ENCODE measurements around the gene AHSG. TPM values are rescaled to one million over a fixed set of nuclear protein-coding genes. Genes with fewer than 3 reads are reported as not detected.

The AHSG gene
- total RNA-seq, 1 experiment from 2014 or later, result 1.6 TPM

GRCh38 chr3:186570096-186570940 is 42.5 kb upstream of the AHSG start, which contains the start of gene DNAJB11:
Gene DNAJB11 (plus strand): TSS chr3:186570720. CDS start chr3:186570898, 178 bp downstream.
- POLR2A ChIA-PET, result interaction anchor here (0.6 to 1.6 kb wide), 15 partner anchors 9 to 257 kb away, joined by 3 to 9 read pairs (median 4); partner anchors contain the start of gene EIF4A2
- Histone ChIP-seq H3K27me3 (ENCODE audit: insufficient read depth, low read length) (no peaks in the 10 kb centered on the region), H3K4me2 (ENCODE audit: low read length) (peak within 1 kb of the TSS; percentile 92), H3K79me2 (ENCODE audit: insufficient read depth, low read length) (peaks cover 74% of the 10 kb centered on the region), H4K20me1 (ENCODE audit: insufficient read depth) (0 out of 2 replicates have a peak, but pooled peaks cover under 1% of the 10 kb centered on the region), H2AFZ (ENCODE audit: low read depth, low read length, poor library complexity, severe bottlenecking) (no peak within 1 kb of the TSS), H3K27ac (ENCODE audit: low read depth, low read length) (peak within 1 kb of the TSS; percentile 52), H3K4me3 (replicated peaks in 1 of 2; ENCODE audit: low read depth in 1 of 2, low read length in 2 of 2) (peak within 1 kb of the TSS; percentile 87 to 94), H3K9me3 (ENCODE audit: control insufficient read depth in 1 of 2, insufficient read depth in 1 of 2, low read depth in 1 of 2, low read length in 2 of 2) (no peaks in the 10 kb centered on the region), H3K9me2 (ENCODE audit: insufficient read depth) (no peaks in the 10 kb centered on the region), H3K4me1 (ENCODE audit: control insufficient read depth in 1 of 2, insufficient read depth in 2 of 2, low read length in 2 of 2) (peaks cover 11 to 32% of the 10 kb centered on the region in 2 experiments), H3K36me3 (ENCODE audit: control insufficient read depth in 1 of 2, insufficient read depth in 2 of 2, low read length in 2 of 2) (peaks cover 13 to 22% of the 10 kb centered on the region in 2 experiments; a peak in 3 of 4 replicates), H3K9ac (ENCODE audit: low read length) (peak within 1 kb of the TSS; percentile 98)
- intact Hi-C loops (cut with micrococcal nuclease), result loop anchor here (2.0 to 5.0 kb wide), 2 partner anchors 182 to 462 kb away; partner anchors contain the start of gene ETV5
- peak; percentile 86 for ATAC-seq
- RAD21 ChIA-PET (ENCODE audit: low non-redundant PET in 1 of 2, low total read pairs in 2 of 2, uncharacterized antibody in 2 of 2, unreplicated experiment in 2 of 2), result interaction anchor here (0.6 to 0.8 kb wide), 3 partner anchors 47 to 355 kb away, joined by 3 read pairs; no protein-coding TSS in a partner anchor
- CTCF ChIA-PET, result interaction anchor here (0.9 to 1.4 kb wide), 7 partner anchors 19 to 627 kb away, joined by 3 to 7 read pairs (median 4); no protein-coding TSS in a partner anchor
- peak; percentile 100 for DNase-seq (ENCODE audit: low read depth, low spot score)
- no TSS peak for BruUV-seq (replicated peaks)
- TF ChIP-seq TCF7L2 (IDR thresholded peaks at IDR 0.05; ENCODE audit: borderline replicate concordance, extremely low read depth, insufficient read depth, insufficient read length) (peak; percentile 31), ATF3 (IDR thresholded peaks at IDR 0.05) (no peak), REST (IDR thresholded peaks at IDR 0.05; ENCODE audit: low read depth) (no peak), YY1 (IDR thresholded peaks at IDR 0.05; ENCODE audit: extremely low read depth, insufficient replicate concordance, low read depth, low read length) (peak; percentile 31), JUND (IDR thresholded peaks at IDR 0.05) (no peak), CTCF (IDR thresholded peaks at IDR 0.05 in 2 of 3, conservative IDR thresholded peaks at IDR 0.05 in 1 of 3; ENCODE audit: borderline replicate concordance in 1 of 3, insufficient read depth in 1 of 3, low read depth in 2 of 3, low read length in 2 of 3) (no peak), RAD21 (IDR thresholded peaks at IDR 0.05; ENCODE audit: low read depth) (no peak), SRF (IDR thresholded peaks at IDR 0.05; ENCODE audit: low read depth) (peak; percentile 94), SIN3A (IDR thresholded peaks at IDR 0.05; ENCODE audit: low read depth) (peak; percentile 95), POLR2A (IDR thresholded peaks at IDR 0.05; ENCODE audit: borderline replicate concordance, extremely low read depth, insufficient read depth, insufficient read length) (peak; percentile 86), FOSL1 (IDR thresholded peaks at IDR 0.05; ENCODE audit: low read depth) (no peak), ZNF274 (IDR thresholded peaks at IDR 0.05; ENCODE audit: low read depth, low read length) (no peak), SP1 (IDR thresholded peaks at IDR 0.05; ENCODE audit: low read depth) (peak; percentile 99), EGR1 (IDR thresholded peaks at IDR 0.05; ENCODE audit: low read depth) (no peak), ZBTB33 (IDR thresholded peaks at IDR 0.05; ENCODE audit: extremely low read depth, insufficient replicate concordance, low read length) (peak; percentile 87), ELF1 (IDR thresholded peaks at IDR 0.05; ENCODE audit: borderline replicate concordance, low read depth) (peak; percentile 57; the same call in 1 of the 2 replicates), EZH2phosphoT487 (IDR thresholded peaks at IDR 0.05; ENCODE audit: borderline replicate concordance) (no peak)

Measured in HCT116 (cell line).